Measurements from ENCODE around the gene RTN4R. TPM values are rescaled to one million over a fixed set of nuclear protein-coding genes. Genes with fewer than 3 reads are reported as not detected.

RTN4R gene
- total RNA-seq, 1 experiment from 2014 or later = 19.0 TPM

DNA sequence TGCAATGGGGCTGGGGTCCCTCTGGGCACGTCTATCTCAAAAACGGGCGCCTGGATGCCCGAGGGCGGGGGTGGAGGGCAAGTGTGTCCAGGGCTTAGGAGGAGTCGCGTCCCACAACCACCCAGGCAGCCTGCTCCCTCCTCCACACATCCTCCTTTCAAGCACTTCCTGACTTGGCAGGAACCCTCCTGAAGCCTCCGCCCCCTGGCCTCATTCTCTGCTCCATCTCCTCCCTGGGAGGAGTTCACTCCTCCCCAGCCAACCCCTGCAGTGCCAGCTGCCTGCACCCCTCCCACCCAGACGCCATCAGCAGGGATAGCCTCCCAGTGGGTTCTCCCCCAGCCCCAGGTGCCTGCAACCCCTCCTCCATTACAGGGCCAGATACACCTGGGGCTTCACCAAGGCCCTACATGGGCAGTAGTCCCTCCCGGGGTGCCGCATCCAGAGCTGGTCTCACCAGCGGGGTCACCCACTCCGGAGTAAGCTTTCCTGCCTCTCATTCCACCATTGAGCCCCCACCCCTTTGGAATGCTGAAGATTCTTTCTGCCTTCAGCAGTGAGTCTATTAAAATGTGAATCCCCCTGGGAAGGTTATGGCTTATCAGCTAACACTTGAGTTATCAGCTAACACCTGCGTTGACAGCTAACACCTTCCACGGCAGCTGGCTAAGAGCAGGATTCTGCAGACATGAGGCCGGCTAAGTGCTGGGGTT lies 24.4 kb downstream of the RTN4R start:
- no peak overlapping the region for H3K4me3 ChIP-seq (replicated peaks in 1 of 2; ENCODE audit: low read depth in 1 of 2, low read length in 2 of 2)
- H3K4me1 ChIP-seq (ENCODE audit: control insufficient read depth in 1 of 2, insufficient read depth in 2 of 2, low read length in 2 of 2) = peaks cover 7 to 18% of the 10 kb centered on the region in 2 experiments; a peak in 3 of 4 replicates
- no peaks in the 10 kb centered on the region for H3K9me2 ChIP-seq (ENCODE audit: insufficient read depth)
- ATAC-seq = peak; percentile 70
- H3K9ac ChIP-seq (ENCODE audit: low read length) = no peak overlapping the region
- H2AFZ ChIP-seq (ENCODE audit: low read depth, low read length, poor library complexity, severe bottlenecking) = no peak overlapping the region
- BruUV-seq (replicated peaks) = no TSS peak
- no peaks in the 10 kb centered on the region for H3K9me3 ChIP-seq (ENCODE audit: control insufficient read depth in 1 of 2, insufficient read depth in 1 of 2, low read depth in 1 of 2, low read length in 2 of 2)
- POLR2A ChIA-PET = no interaction called here
- no peak for DNase-seq (ENCODE audit: low read depth, low spot score)
- CTCF ChIA-PET = interaction anchor here (2.4 kb wide), 1 partner anchor 87 kb away, joined by 6 read pairs; no protein-coding TSS in a partner anchor
- RAD21 ChIA-PET (ENCODE audit: low non-redundant PET in 1 of 2, low total read pairs in 2 of 2, uncharacterized antibody in 2 of 2, unreplicated experiment in 2 of 2) = no interaction called here
- H3K27ac ChIP-seq (ENCODE audit: low read depth, low read length) = peak overlapping the region; percentile 25; the same call in 1 of the 2 replicates
- H3K36me3 ChIP-seq (ENCODE audit: control insufficient read depth in 1 of 2, insufficient read depth in 2 of 2, low read length in 2 of 2) = no peaks in the 10 kb centered on the region
- intact Hi-C loops (cut with micrococcal nuclease) = no loop called here
- H4K20me1 ChIP-seq (ENCODE audit: insufficient read depth) = no peaks in the 10 kb centered on the region
- no peak for TF ChIP-seq CEBPB (IDR thresholded peaks at IDR 0.05; ENCODE audit: low read depth)
- no peak for TF ChIP-seq YY1 (IDR thresholded peaks at IDR 0.05; ENCODE audit: extremely low read depth, insufficient replicate concordance, low read depth, low read length)
- TF ChIP-seq, protein P1, sequence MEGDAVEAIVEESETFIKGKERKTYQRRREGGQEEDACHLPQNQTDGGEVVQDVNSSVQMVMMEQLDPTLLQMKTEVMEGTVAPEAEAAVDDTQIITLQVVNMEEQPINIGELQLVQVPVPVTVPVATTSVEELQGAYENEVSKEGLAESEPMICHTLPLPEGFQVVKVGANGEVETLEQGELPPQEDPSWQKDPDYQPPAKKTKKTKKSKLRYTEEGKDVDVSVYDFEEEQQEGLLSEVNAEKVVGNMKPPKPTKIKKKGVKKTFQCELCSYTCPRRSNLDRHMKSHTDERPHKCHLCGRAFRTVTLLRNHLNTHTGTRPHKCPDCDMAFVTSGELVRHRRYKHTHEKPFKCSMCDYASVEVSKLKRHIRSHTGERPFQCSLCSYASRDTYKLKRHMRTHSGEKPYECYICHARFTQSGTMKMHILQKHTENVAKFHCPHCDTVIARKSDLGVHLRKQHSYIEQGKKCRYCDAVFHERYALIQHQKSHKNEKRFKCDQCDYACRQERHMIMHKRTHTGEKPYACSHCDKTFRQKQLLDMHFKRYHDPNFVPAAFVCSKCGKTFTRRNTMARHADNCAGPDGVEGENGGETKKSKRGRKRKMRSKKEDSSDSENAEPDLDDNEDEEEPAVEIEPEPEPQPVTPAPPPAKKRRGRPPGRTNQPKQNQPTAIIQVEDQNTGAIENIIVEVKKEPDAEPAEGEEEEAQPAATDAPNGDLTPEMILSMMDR (IDR thresholded peaks at IDR 0.05 in 2 of 3, conservative IDR thresholded peaks at IDR 0.05 in 1 of 3; ENCODE audit: borderline replicate concordance in 1 of 3, insufficient read depth in 1 of 3, low read depth in 2 of 3, low read length in 2 of 3) = no peak
- no peak for TF ChIP-seq SP1 (IDR thresholded peaks at IDR 0.05; ENCODE audit: low read depth)
- no peak for TF ChIP-seq EGR1 (IDR thresholded peaks at IDR 0.05; ENCODE audit: low read depth)
- TF ChIP-seq ELF1 (IDR thresholded peaks at IDR 0.05; ENCODE audit: borderline replicate concordance, low read depth) = no peak
- H3K27me3 ChIP-seq (ENCODE audit: insufficient read depth, low read length) = no peaks in the 10 kb centered on the region
- H3K79me2 ChIP-seq (ENCODE audit: insufficient read depth, low read length) = no peaks in the 10 kb centered on the region
- peak overlapping the region; percentile 33 for H3K4me2 ChIP-seq (ENCODE audit: low read length)

DNA sequence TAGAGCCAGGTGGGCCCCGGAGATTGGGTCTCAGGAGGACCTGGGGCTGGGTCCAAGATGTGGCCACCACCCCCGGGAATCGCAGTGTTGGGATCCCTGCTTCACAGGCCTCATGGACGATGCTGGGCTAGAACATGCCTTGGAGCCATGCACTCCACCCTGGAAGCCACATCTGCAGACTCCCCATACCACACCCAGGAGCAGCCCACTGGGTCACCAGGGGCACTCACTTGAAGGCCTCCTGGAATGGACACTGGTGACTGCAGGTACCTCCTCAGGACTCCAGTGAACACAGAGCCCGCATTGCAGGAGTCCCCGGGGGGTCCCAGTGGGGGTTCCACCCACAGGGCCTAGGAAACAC lies 25.0 kb downstream of the RTN4R start:
- no peaks in the 10 kb centered on the region for H4K20me1 ChIP-seq (ENCODE audit: insufficient read depth)
- H3K9me3 ChIP-seq (ENCODE audit: control insufficient read depth in 1 of 2, insufficient read depth in 1 of 2, low read depth in 1 of 2, low read length in 2 of 2) = no peaks in the 10 kb centered on the region
- RAD21 ChIA-PET (ENCODE audit: low non-redundant PET in 1 of 2, low total read pairs in 2 of 2, uncharacterized antibody in 2 of 2, unreplicated experiment in 2 of 2) = no interaction called here
- POLR2A ChIA-PET = no interaction called here
- intact Hi-C loops (cut with micrococcal nuclease) = no loop called here
- no peaks in the 10 kb centered on the region for H3K36me3 ChIP-seq (ENCODE audit: control insufficient read depth in 1 of 2, insufficient read depth in 2 of 2, low read length in 2 of 2)
- H2AFZ ChIP-seq (ENCODE audit: low read depth, low read length, poor library complexity, severe bottlenecking) = no peak overlapping the region
- H3K79me2 ChIP-seq (ENCODE audit: insufficient read depth, low read length) = no peaks in the 10 kb centered on the region
- H3K4me3 ChIP-seq (replicated peaks in 1 of 2; ENCODE audit: low read depth in 1 of 2, low read length in 2 of 2) = no peak overlapping the region
- H3K27ac ChIP-seq (ENCODE audit: low read depth, low read length) = peak overlapping the region; percentile 25; the same call in 1 of the 2 replicates
- H3K4me1 ChIP-seq (ENCODE audit: control insufficient read depth in 1 of 2, insufficient read depth in 2 of 2, low read length in 2 of 2) = peaks cover 7 to 18% of the 10 kb centered on the region in 2 experiments; a peak in 3 of 4 replicates
- CTCF ChIA-PET = interaction anchor here (2.4 kb wide), 1 partner anchor 86 kb away, joined by 6 read pairs; no protein-coding TSS in a partner anchor
- H3K27me3 ChIP-seq (ENCODE audit: insufficient read depth, low read length) = no peaks in the 10 kb centered on the region
- H3K9ac ChIP-seq (ENCODE audit: low read length) = no peak overlapping the region
- BruUV-seq (replicated peaks) = no TSS peak
- peak overlapping the region; percentile 33; the same call in 1 of the 2 replicates for H3K4me2 ChIP-seq (ENCODE audit: low read length)
- DNase-seq (ENCODE audit: low read depth, low spot score) (no peak), ATAC-seq (no peak)
- TF ChIP-seq, protein P2, sequence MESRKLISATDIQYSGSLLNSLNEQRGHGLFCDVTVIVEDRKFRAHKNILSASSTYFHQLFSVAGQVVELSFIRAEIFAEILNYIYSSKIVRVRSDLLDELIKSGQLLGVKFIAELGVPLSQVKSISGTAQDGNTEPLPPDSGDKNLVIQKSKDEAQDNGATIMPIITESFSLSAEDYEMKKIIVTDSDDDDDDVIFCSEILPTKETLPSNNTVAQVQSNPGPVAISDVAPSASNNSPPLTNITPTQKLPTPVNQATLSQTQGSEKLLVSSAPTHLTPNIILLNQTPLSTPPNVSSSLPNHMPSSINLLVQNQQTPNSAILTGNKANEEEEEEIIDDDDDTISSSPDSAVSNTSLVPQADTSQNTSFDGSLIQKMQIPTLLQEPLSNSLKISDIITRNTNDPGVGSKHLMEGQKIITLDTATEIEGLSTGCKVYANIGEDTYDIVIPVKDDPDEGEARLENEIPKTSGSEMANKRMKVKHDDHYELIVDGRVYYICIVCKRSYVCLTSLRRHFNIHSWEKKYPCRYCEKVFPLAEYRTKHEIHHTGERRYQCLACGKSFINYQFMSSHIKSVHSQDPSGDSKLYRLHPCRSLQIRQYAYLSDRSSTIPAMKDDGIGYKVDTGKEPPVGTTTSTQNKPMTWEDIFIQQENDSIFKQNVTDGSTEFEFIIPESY (IDR thresholded peaks at IDR 0.05; ENCODE audit: extremely low read depth, insufficient replicate concordance, low read length) = no peak
- TF ChIP-seq, protein P3, sequence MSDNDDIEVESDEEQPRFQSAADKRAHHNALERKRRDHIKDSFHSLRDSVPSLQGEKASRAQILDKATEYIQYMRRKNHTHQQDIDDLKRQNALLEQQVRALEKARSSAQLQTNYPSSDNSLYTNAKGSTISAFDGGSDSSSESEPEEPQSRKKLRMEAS (IDR thresholded peaks at IDR 0.05) = no peak
- TF ChIP-seq POLR2AphosphoS5 (IDR thresholded peaks at IDR 0.05; ENCODE audit: low read depth, low read length) (no peak), FOSL1 (IDR thresholded peaks at IDR 0.05; ENCODE audit: low read depth) (no peak)
- no peaks in the 10 kb centered on the region for H3K9me2 ChIP-seq (ENCODE audit: insufficient read depth)

All from HCT116 (cell line).